Measurements from ENCODE around the gene KRTCAP2. TPM values are rescaled to one million over a fixed set of nuclear protein-coding genes. Genes with fewer than 3 reads are reported as not detected.
"Not testable (repeated sequence)": the region's sequence is repeated elsewhere in the genome, so short reads cannot be mapped to it uniquely, and the experiment has no call there.

Gene KRTCAP2
- total RNA-seq, 2 experiments from 2014 or later, result 129 to 137 TPM

DNA sequence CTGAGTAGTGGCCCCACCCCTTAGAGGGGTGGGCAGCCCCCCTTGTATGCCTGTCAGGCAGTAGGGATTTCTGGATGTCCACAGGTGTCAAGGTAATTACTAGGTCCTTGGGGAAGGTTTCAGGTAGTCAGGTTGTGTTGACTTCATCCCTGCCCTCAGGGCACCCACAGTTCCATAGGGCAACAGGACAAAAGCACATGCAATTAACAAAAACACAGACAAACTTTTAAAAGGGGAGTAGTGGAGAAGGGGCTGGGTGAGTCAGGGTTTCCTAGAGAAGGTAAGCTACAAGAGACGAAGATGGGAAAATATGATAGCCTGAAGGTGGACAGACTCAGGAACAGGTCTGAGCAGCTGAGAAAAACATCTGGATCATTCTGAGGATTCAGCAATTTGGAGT is 14.1 kb downstream of the KRTCAP2 start:
- CTCF ChIA-PET, result interaction anchor here (1.2 kb wide), 1 partner anchor 67 kb away, joined by 3 read pairs; no protein-coding TSS in a partner anchor
- intact Hi-C loops (cut with micrococcal nuclease), result no loop called here
- H3K27me3 Mint-ChIP-seq (ENCODE audit: low read depth), result no peaks in the 10 kb centered on the region

DNA sequence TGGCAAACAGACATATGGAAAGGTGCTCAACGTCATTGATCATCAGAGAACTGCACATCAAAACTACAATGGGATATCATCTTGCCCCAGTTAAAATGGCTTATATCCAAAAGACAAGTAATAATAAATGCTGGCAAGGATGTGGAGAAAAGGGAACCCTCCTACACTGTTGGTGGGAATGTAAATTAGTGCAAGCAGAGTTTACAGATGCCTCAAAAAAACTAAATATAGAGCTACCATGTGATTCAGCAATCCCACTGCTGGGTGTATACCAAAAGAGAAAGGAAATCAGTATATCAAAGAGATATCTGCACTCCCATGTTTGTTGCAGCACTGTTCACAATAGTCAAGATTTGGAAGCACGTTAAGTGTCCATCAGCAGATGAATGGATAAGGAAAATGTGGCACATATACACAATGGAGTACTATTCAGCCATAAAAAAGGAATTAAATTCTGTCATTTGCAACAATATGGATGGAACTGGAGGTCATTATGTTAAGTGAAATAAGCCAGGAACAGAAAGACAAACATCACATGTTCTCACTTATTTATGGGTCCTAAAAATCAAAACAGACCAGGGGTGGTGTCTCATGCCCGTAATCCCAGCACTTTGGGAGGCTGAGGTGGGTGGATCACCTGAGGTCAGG is 17.0 kb downstream of the KRTCAP2 start:
- intact Hi-C loops (cut with micrococcal nuclease); H3K36me3 Mint-ChIP-seq (ENCODE audit: low read depth); H3K27ac Mint-ChIP-seq; H3K9me3 Mint-ChIP-seq; H3K4me1 Mint-ChIP-seq (ENCODE audit: low read depth); H3K4me3 Mint-ChIP-seq; H3K27me3 Mint-ChIP-seq (ENCODE audit: low read depth); DNase-seq: not testable (repeated sequence)
- CTCF ChIA-PET, result interaction anchor here (1.6 to 1.7 kb wide), 2 partner anchors 12 kb away, joined by 5 read pairs; no protein-coding TSS in a partner anchor

More for the DNA sequence above, 14.1 kb downstream of the KRTCAP2 start:
- Mint-ChIP-seq H3K9me3 (no peaks in the 10 kb centered on the region), H3K27ac (no peak overlapping the region), H3K4me3 (no peak overlapping the region), H3K36me3 (ENCODE audit: low read depth) (no peaks in the 10 kb centered on the region), H3K4me1 (ENCODE audit: low read depth) (no peaks in the 10 kb centered on the region)
- no peak for DNase-seq

DNA sequence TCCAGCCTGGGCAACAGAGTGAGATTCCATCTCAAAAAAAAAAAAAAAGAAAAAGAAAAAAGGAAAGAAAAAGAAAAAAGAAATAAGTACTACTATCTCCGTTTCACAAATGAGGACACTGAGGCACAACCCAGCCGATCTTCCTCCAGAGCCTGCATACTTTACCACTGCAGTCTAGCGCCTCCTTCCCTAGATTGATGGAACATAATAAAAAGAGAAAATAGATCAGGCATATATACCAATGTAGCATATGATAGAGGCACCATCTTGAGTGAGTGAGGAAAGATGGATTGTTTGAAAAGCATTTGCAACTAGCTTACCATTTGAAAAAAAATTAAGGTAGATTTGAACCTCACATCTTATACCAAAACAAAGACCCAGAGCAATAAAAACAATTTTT is 27.6 kb downstream of the KRTCAP2 start:
- Mint-ChIP-seq H3K27me3 (ENCODE audit: low read depth) (peaks cover 7% of the 10 kb centered on the region), H3K9me3 (no peaks in the 10 kb centered on the region), H3K36me3 (ENCODE audit: low read depth) (no peaks in the 10 kb centered on the region), H3K4me3 (no peak overlapping the region), H3K27ac (no peak overlapping the region), H3K4me1 (ENCODE audit: low read depth) (peaks cover 4% of the 10 kb centered on the region)
- CTCF ChIA-PET, result interaction anchor here (0.6 to 1.2 kb wide), 4 partner anchors 21 to 1069 kb away, joined by 3 to 6 read pairs (median 4); no protein-coding TSS in a partner anchor
- intact Hi-C loops (cut with micrococcal nuclease), result no loop called here
- no peak for DNase-seq

- Mint-ChIP-seq H3K36me3 (ENCODE audit: low read depth) (peaks cover 15% of the 10 kb centered on the region), H3K4me1 (ENCODE audit: low read depth) (peaks cover 26% of the 10 kb centered on the region), H3K9me3 (no peaks in the 10 kb centered on the region), H3K27me3 (ENCODE audit: low read depth) (peaks cover 5% of the 10 kb centered on the region), H3K4me3 (no peak overlapping the region), H3K27ac (no peak overlapping the region)
- intact Hi-C loops (cut with micrococcal nuclease), result loop anchor here (2.0 kb wide), 1 partner anchor 53 kb away; no protein-coding TSS in a partner anchor
- no peak for DNase-seq
- CTCF ChIA-PET, result interaction anchor here (2.0 kb wide), 1 partner anchor 26 kb away, joined by 4 read pairs; no protein-coding TSS in a partner anchor
Observed at GRCh38 chr1:155141749-155142148, 31.4 kb downstream of the KRTCAP2 start.

DNA sequence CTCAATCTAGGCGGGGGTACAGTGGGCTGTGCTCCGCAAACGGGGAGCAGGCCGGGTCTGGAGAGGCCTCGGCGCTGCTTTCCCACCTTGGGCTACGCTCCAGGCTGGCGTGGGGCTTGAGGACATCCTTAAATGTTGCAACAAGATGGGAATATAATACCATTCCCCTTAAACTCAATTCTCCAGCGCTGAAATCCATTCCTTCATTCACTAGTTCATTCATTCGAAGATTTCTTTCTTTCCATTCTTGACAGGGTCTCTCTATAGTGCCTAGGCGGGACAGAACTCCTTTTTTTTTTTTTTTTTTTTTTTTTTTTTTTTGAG is 32.5 kb downstream of the KRTCAP2 start:
- Mint-ChIP-seq H3K27me3 (ENCODE audit: low read depth) (no peaks in the 10 kb centered on the region), H3K4me1 (ENCODE audit: low read depth) (peaks cover 27% of the 10 kb centered on the region), H3K27ac (peak overlapping the region; percentile 90), H3K9me3 (no peaks in the 10 kb centered on the region), H3K4me3 (peak overlapping the region; percentile 93), H3K36me3 (ENCODE audit: low read depth) (peaks cover 17% of the 10 kb centered on the region)
- CTCF ChIA-PET, result no interaction called here
- no peak for DNase-seq
- intact Hi-C loops (cut with micrococcal nuclease), result loop anchor here (1.0 to 2.0 kb wide), 2 partner anchors 33 to 54 kb away; partner anchors contain the start of genes KRTCAP2 and TRIM46

GRCh38 chr1:155139895-155140629 is 33.0 kb downstream of the KRTCAP2 start, which contains the start of gene DPM3:
TSS of gene DPM3 (minus strand) at chr1:155140531. CDS start at chr1:155140240, 291 bp downstream.
- Mint-ChIP-seq H3K36me3 (ENCODE audit: low read depth) (peaks cover 17% of the 10 kb centered on the region), H3K4me1 (ENCODE audit: low read depth) (peaks cover 29% of the 10 kb centered on the region), H3K27ac (peak within 1 kb of the TSS; percentile 90), H3K4me3 (peak within 1 kb of the TSS; percentile 93), H3K27me3 (ENCODE audit: low read depth) (no peaks in the 10 kb centered on the region), H3K9me3 (no peaks in the 10 kb centered on the region)
- peak; percentile 95 for DNase-seq
- CTCF ChIA-PET, result no interaction called here
- intact Hi-C loops (cut with micrococcal nuclease), result loop anchor here (1.0 to 5.0 kb wide), 4 partner anchors 33 to 533 kb away; partner anchors contain the start of genes ADAR, KRTCAP2, PMVK and TRIM46

DNA sequence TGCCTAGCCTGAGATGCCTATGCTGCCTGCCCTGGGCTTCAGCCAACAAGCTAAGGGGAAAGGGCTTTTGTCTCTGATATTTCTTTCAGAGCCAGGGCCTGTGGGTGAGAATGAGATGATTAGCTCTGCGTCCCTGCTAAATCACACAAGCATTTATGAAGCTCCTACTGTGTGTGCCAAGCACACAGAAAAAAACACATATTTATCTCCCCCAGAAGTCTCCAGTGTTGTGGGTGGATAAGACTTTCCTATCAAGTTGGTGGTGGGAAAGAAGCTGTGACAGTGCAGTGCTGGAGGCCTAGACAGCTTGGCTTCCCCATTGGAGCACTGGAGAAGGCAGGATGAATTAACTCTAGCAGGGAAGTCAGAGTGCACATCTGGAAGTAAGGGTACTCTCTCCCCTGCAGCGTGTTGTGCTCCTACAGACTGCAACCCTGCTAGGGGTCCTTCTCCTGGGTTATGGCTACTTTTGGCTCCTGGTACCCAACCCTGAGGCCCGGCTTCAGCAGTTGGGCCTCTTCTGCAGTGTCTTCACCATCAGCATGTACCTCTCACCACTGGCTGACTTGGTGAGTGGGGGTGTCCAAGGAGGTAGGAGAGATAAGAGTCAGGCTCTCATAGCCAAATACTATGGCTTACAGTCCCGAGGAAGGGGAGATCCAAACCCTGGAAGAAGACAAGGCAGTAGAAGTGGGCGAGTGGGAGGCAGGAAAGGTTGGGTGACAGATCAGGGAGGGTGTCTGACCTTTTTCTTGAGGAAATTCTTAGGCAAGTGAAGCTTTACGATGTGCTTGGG is 35.8 kb downstream of the KRTCAP2 start:
- no peaks in the 10 kb centered on the region for H3K27me3 Mint-ChIP-seq (ENCODE audit: low read depth)
- no peaks in the 10 kb centered on the region for H3K9me3 Mint-ChIP-seq
- no peak for DNase-seq
- peak overlapping the region; percentile 100 for H3K27ac Mint-ChIP-seq
- peaks cover 34% of the 10 kb centered on the region for H3K4me1 Mint-ChIP-seq (ENCODE audit: low read depth)
- peak overlapping the region; percentile 99 for H3K4me3 Mint-ChIP-seq
- CTCF ChIA-PET, result interaction anchor here (0.8 to 2.1 kb wide), 9 partner anchors 27 to 57 kb away, joined by 3 to 7 read pairs (median 4); partner anchors contain the start of gene KRTCAP2
- peaks cover 17% of the 10 kb centered on the region for H3K36me3 Mint-ChIP-seq (ENCODE audit: low read depth)
- intact Hi-C loops (cut with micrococcal nuclease), result loop anchor here (5.0 kb wide), 2 partner anchors 200 to 530 kb away; partner anchors contain the start of genes ADAR and PMVK

GRCh38 chr1:155136748-155137147 is 36.4 kb downstream of the KRTCAP2 start:
- peaks cover 34% of the 10 kb centered on the region for H3K4me1 Mint-ChIP-seq (ENCODE audit: low read depth)
- intact Hi-C loops (cut with micrococcal nuclease), result loop anchor here (5.0 kb wide), 2 partner anchors 199 to 529 kb away; partner anchors contain the start of genes ADAR and PMVK
- CTCF ChIA-PET, result interaction anchor here (0.7 to 2.1 kb wide), 8 partner anchors 28 to 86 kb away, joined by 3 to 7 read pairs (median 4); partner anchors contain the start of genes ADAM15 and KRTCAP2
- no peaks in the 10 kb centered on the region for H3K27me3 Mint-ChIP-seq (ENCODE audit: low read depth)
- no peaks in the 10 kb centered on the region for H3K9me3 Mint-ChIP-seq
- DNase-seq, result no peak
- H3K36me3 Mint-ChIP-seq (ENCODE audit: low read depth), result peaks cover 17% of the 10 kb centered on the region
- peak overlapping the region; percentile 100 for H3K27ac Mint-ChIP-seq
- H3K4me3 Mint-ChIP-seq, result peak overlapping the region; percentile 99

GRCh38 chr1:155135415-155136028 is 37.6 kb downstream of the KRTCAP2 start, which contains the start of gene SLC50A1:
TSS of gene SLC50A1 (plus strand) at chr1:155135852. CDS start at chr1:155135912, 60 bp downstream.
- peak within 1 kb of the TSS; percentile 99 for H3K4me3 Mint-ChIP-seq
- CTCF ChIA-PET, result interaction anchor here (0.9 to 3.4 kb wide), 5 partner anchors 31 to 135 kb away, joined by 3 to 13 read pairs (median 7); partner anchors contain the start of gene KRTCAP2
- H3K27ac Mint-ChIP-seq, result peak within 1 kb of the TSS; percentile 100
- peak; percentile 96 for DNase-seq
- H3K27me3 Mint-ChIP-seq (ENCODE audit: low read depth), result no peaks in the 10 kb centered on the region
- intact Hi-C loops (cut with micrococcal nuclease), result loop anchor here (1.0 to 5.0 kb wide), 6 partner anchors 8 to 577 kb away; partner anchors contain the start of genes ADAR, CKS1B, EFNA1 and KRTCAP2
- peaks cover 17% of the 10 kb centered on the region for H3K36me3 Mint-ChIP-seq (ENCODE audit: low read depth)
- no peaks in the 10 kb centered on the region for H3K9me3 Mint-ChIP-seq
- peaks cover 32% of the 10 kb centered on the region for H3K4me1 Mint-ChIP-seq (ENCODE audit: low read depth)

DNA sequence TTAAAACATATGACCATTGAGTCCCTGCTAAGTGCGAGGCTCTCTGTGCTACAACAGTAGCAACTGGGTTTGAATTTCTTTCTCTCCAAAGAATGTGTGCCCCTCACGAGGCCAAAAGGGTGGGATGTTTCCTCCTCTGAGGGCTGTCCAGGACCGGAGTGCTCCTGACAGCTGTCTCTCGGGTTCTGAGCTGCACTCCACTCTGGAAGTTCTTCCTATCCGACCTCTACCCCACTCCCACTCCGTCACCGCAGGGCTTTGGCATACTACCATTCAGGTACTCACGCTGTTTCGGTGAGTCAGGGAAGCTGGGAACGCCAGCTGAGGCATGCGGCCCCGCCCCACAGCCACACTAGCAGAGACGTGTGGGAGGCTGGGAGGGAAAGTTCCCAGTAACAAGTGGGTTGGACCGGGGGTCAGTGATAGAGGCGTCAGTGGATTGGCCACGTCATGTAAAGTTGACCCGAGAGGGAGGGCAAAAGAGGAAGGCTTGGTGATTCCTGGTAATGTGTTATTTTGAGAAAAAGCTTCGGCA is 38.2 kb downstream of the KRTCAP2 start:
- intact Hi-C loops (cut with micrococcal nuclease), result loop anchor here (1.0 to 5.0 kb wide), 6 partner anchors 8 to 577 kb away; partner anchors contain the start of genes ADAR, CKS1B, EFNA1 and KRTCAP2
- Mint-ChIP-seq H3K9me3 (no peaks in the 10 kb centered on the region), H3K27ac (peak overlapping the region; percentile 100), H3K27me3 (ENCODE audit: low read depth) (no peaks in the 10 kb centered on the region), H3K4me3 (peak overlapping the region; percentile 99), H3K4me1 (ENCODE audit: low read depth) (peaks cover 31% of the 10 kb centered on the region), H3K36me3 (ENCODE audit: low read depth) (peaks cover 16% of the 10 kb centered on the region)
- CTCF ChIA-PET, result interaction anchor here (0.9 to 3.4 kb wide), 7 partner anchors 32 to 135 kb away, joined by 3 to 13 read pairs (median 3); partner anchors contain the start of gene KRTCAP2
- peak; percentile 83 for DNase-seq

Measured in activated naive CD4-positive, alpha-beta T cell treated with anti-CD3 and anti-CD28 coated beads for 36 hours (primary cell).